SU-DHL-6 (cell line): ENCODE data around the gene ATP11C.

Experiments used
- H2AFZ ChIP-seq: fragments of 200-600 bp; sonication (generic); 2 replicates; pipeline ENCODE4 v1.6.1; 2014; ENCODE audit warnings: low read depth, mild to moderate bottlenecking, moderate library complexity, mixed read lengths, antibody characterized with exemption, low read length; ENCODE audit not compliant: severe bottlenecking
- H3F3A ChIP-seq: fragments of 200-600 bp; shearing (Covaris generic); 2 replicates; pipeline ENCODE4 v1.6.0; 2016; ENCODE audit warnings: antibody characterized with exemption, mild to moderate bottlenecking; ENCODE audit not compliant: insufficient read depth
- H3K27ac ChIP-seq: fragments of 200-600 bp; sonication (generic); 2 replicates; pipeline ENCODE4 v1.5.1; 2016; ENCODE audit warnings: low read depth, mild to moderate bottlenecking, low read length, moderate library complexity, mixed read lengths
- H3K27me3 ChIP-seq: fragments of 200-600 bp; sonication (generic), shearing (Covaris generic); 2 replicates; pipeline ENCODE4 v1.6.0; 2014; ENCODE audit warnings: mild to moderate bottlenecking, low read length
- H3K36me3 ChIP-seq: fragments of 200-600 bp; sonication (generic); 2 replicates; pipeline ENCODE4 v1.6.1; 2014; ENCODE audit warnings: mild to moderate bottlenecking, low read length, mixed read lengths
- H3K4me2 ChIP-seq: fragments of 300-600, 200-600 bp; shearing (Covaris generic), sonication (generic); 2 replicates; pipeline ENCODE4 v1.6.0; 2014; ENCODE audit warnings: low read length, low read depth, mild to moderate bottlenecking; ENCODE audit not compliant: poor library complexity, severe bottlenecking
- H3K4me3 ChIP-seq: fragments of 200-600 bp; sonication (generic); 2 replicates; pipeline ENCODE4 v1.5.1; 2014; ENCODE audit warnings: antibody characterized with exemption, low read length, mild to moderate bottlenecking, mixed read lengths; ENCODE audit not compliant: insufficient read depth, poor library complexity, severe bottlenecking
- H3K79me2 ChIP-seq: fragments of 200-600 bp; sonication (generic); 2 replicates; pipeline ENCODE4 v1.6.1; 2014; ENCODE audit warnings: mild to moderate bottlenecking, low read length, moderate library complexity; ENCODE audit not compliant: insufficient read depth
- H3K9ac ChIP-seq: fragments of 200-600 bp; sonication (generic); 2 replicates; pipeline ENCODE4 v1.7.0; 2014; ENCODE audit warnings: mild to moderate bottlenecking, low read length
- H3K9me2 ChIP-seq: fragments of 200-600 bp; sonication (generic); replicated peaks from 2 replicates; pipeline ENCODE4 v1.6.1; 2014; ENCODE audit warnings: low read length; ENCODE audit not compliant: insufficient read depth
- H3K9me3 ChIP-seq: fragments of 200-600 bp; sonication (generic); 2 replicates; pipeline ENCODE4 v1.6.1; 2014; ENCODE audit warnings: low read length, mixed read lengths; ENCODE audit not compliant: insufficient read depth
- H4K20me1 ChIP-seq: fragments of 200-600 bp; sonication (generic); 2 replicates; pipeline ENCODE4 v1.6.1; 2014; ENCODE audit warnings: low read depth, mild to moderate bottlenecking, antibody characterized with exemption, low read length, moderate library complexity, mixed read lengths
- EZH2phosphoT487 ChIP-seq: fragments of 200-600 bp; sonication (generic), shearing (Covaris generic); conservative IDR thresholded peaks from 2 replicates; pipeline ENCODE4 v1.6.1; 2018; ENCODE audit warnings: mild to moderate bottlenecking, antibody characterized with exemption, low read length, moderate library complexity, mixed read lengths
- TF ChIP-seq, protein P1 (sequence below): fragments of 200-600 bp; sonication (generic); IDR thresholded peaks from one replicate; pipeline ENCODE4 v1.5.1; 2017; ENCODE audit warnings: antibody characterized with exemption, mild to moderate bottlenecking, low read length, moderate library complexity; ENCODE audit not compliant: insufficient read depth, poor library complexity, severe bottlenecking

ATP11C gene

GRCh38 chrX:139881572-139881971 lies 51.3 kb downstream of the ATP11C start:
- TF ChIP-seq, protein P1, sequence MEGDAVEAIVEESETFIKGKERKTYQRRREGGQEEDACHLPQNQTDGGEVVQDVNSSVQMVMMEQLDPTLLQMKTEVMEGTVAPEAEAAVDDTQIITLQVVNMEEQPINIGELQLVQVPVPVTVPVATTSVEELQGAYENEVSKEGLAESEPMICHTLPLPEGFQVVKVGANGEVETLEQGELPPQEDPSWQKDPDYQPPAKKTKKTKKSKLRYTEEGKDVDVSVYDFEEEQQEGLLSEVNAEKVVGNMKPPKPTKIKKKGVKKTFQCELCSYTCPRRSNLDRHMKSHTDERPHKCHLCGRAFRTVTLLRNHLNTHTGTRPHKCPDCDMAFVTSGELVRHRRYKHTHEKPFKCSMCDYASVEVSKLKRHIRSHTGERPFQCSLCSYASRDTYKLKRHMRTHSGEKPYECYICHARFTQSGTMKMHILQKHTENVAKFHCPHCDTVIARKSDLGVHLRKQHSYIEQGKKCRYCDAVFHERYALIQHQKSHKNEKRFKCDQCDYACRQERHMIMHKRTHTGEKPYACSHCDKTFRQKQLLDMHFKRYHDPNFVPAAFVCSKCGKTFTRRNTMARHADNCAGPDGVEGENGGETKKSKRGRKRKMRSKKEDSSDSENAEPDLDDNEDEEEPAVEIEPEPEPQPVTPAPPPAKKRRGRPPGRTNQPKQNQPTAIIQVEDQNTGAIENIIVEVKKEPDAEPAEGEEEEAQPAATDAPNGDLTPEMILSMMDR: no peak
- no peak for TF ChIP-seq EZH2phosphoT487
- H3K9ac ChIP-seq: no peak overlapping the region
- H2AFZ ChIP-seq: no peak overlapping the region
- H3F3A ChIP-seq: no peaks in the 10 kb centered on the region
- H3K4me2 ChIP-seq: no peak overlapping the region
- no peaks in the 10 kb centered on the region for H3K36me3 ChIP-seq
- no peaks in the 10 kb centered on the region for H3K9me3 ChIP-seq
- no peaks in the 10 kb centered on the region for H4K20me1 ChIP-seq
- H3K27ac ChIP-seq: no peak overlapping the region
- no peaks in the 10 kb centered on the region; the same call in 1 of the 2 replicates for H3K79me2 ChIP-seq
- H3K4me3 ChIP-seq: no peak overlapping the region
- H3K27me3 ChIP-seq: no peaks in the 10 kb centered on the region
- H3K9me2 ChIP-seq: no peaks in the 10 kb centered on the region

DNA sequence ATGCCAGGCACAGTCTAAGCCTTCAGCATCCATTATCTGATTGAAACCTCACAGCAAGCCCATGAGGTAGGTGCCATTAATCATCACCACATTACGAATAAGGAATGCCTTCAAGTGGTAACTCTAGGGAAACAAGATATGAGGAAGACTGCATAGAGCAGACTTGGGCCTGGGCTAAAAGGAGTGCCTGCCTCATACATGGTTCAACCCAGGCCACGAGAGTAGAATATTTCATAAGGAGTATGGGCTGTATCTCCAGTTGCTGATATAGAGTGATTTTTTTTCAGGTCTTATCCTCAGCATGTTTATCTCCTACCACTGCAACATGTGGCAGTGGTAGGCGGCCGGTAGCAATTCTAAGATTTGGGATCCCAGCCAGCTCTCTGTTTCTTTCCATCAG lies 51.7 kb downstream of the ATP11C start:
- Histone ChIP-seq H3K9me3 (no peaks in the 10 kb centered on the region), H3F3A (no peaks in the 10 kb centered on the region), H2AFZ (no peak overlapping the region), H3K36me3 (no peaks in the 10 kb centered on the region), H3K9me2 (no peaks in the 10 kb centered on the region), H3K27ac (no peak overlapping the region), H3K27me3 (no peaks in the 10 kb centered on the region), H3K4me2 (no peak overlapping the region), H3K4me3 (no peak overlapping the region), H3K9ac (no peak overlapping the region), H4K20me1 (no peaks in the 10 kb centered on the region), H3K79me2 (no peaks in the 10 kb centered on the region; the same call in 1 of the 2 replicates)
- TF ChIP-seq, protein P1: no peak
- TF ChIP-seq EZH2phosphoT487: no peak

DNA sequence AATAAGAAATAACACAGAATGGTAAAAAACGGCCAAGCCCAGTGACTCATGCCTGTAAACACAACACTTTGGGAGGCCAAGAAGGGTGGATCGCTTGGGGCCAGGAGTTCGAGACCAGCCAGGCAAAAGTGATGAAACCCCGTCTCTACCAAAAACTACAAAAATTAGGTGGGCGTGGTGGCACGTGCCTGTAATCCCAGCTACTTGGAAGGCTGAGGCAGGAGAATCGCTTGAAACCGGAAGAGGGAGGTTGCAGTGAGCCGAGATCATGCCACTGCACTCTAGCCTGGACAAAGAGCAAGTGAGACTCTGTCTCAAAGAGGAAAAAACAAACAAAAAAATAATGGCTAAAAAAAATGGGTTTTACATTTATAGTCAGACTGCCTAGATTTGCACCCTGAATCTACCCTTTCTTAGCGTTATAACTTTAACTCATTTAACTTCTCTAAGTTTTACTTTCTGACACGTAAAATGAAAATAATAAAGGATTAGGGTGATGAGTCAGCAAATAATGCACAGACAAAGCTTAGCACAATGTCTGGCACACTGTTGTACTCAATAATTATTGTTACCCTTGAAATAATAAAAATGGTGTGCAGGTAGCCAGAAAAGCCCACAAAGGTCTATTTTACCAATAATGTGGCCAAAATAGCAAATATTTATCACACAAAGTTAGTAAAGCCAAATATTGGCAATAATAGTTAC lies 55.0 kb downstream of the ATP11C start:
- no peak overlapping the region for H3K4me3 ChIP-seq
- H3K36me3 ChIP-seq: no peaks in the 10 kb centered on the region
- H3K9ac ChIP-seq: no peak overlapping the region
- H3K27me3 ChIP-seq: no peaks in the 10 kb centered on the region
- no peaks in the 10 kb centered on the region for H3K9me3 ChIP-seq
- no peaks in the 10 kb centered on the region for H3F3A ChIP-seq
- H3K79me2 ChIP-seq: no peaks in the 10 kb centered on the region; the same call in 1 of the 2 replicates
- no peak overlapping the region for H2AFZ ChIP-seq
- no peaks in the 10 kb centered on the region for H3K9me2 ChIP-seq
- no peaks in the 10 kb centered on the region for H4K20me1 ChIP-seq
- TF ChIP-seq, protein P1: no peak
- TF ChIP-seq EZH2phosphoT487: no peak
- no peak overlapping the region for H3K4me2 ChIP-seq
- H3K27ac ChIP-seq: no peak overlapping the region
